GM19351 (cell line): ENCODE measurements around the gene AUTS2.

Experiments used
- ATAC-seq: cut with Tn5 transposase; IDR thresholded peaks from one replicate; pipeline ENCODE4 v1.9.1; 2021; ENCODE audit warnings: mild to moderate bottlenecking, moderate library complexity; ENCODE audit not compliant: unreplicated experiment

The AUTS2 gene

DNA sequence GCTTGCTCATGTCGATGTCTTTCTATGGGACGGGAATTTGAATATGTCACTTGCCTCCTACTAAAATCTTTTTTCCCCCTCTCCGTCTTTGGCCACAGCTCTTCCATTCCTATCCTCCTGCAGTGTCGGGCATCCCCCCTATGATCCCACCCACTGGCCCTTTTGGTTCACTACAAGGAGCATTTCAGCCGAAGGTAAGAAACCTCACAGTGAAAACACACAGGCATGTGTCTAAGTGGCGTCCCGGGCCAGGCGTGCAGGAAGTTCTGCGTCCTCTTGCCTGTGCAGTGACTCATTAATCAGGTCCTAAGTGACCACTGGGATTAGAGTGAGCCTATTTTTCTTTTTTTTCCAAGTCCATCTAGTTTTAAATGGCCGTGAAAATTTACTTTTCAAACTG, 1173.2 kb downstream of the AUTS2 start:
- no peak for ATAC-seq

- no peak for ATAC-seq
These were observed 1174.6 kb downstream of the AUTS2 start for GRCh38 chr7:70772891-70773290.

DNA sequence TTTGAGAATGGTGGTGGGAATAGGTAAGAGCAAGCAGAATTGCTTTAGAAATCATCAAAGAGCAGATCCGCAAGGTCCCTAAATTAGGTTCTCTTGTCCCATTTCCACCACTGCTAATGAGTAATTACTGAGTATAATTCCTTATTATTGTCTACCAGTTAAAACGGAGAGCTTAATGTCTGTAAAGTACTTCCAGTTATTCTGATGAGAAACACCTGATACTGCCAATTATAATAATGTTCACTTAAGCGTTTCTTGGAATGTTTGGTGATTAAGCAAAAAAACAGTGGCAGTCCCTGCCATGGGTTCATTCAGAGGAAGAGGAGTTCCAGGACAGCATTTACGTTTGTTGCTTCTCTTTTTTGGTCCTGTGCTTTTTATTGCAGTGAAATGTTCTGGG, 1175.1 kb downstream of the AUTS2 start:
- ATAC-seq, result no peak

- no peak for ATAC-seq
These were observed 1176.8 kb downstream of the AUTS2 start for GRCh38 chr7:70774950-70775527.

- peak; percentile 74 for ATAC-seq
These were observed 1177.4 kb downstream of the AUTS2 start for GRCh38 chr7:70775570-70776156.

GRCh38 chr7:70776627-70777101, 1178.4 kb downstream of the AUTS2 start:
- ATAC-seq, result peak; percentile 69

- ATAC-seq, result no peak
These were observed 1179.0 kb downstream of the AUTS2 start for GRCh38 chr7:70777251-70777650.

DNA sequence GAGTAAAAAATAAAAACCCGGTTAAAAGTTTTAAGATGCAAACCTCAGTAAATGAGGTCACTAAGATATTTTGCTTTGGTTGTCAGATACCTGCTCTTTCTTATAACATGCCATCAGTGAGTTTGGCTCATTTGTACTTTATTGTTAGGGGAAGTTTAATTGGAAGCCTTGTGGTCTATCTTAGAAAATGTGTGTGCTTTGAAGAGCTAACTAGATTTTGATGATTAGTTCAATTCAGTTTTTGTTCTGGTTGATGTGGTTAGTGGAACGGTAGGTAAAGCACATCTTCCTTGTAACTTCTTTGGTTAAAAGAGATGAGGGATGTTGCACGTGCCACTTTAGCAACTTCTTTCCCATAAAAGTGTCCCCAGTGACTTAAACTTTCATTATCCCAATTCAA, 1180.3 kb downstream of the AUTS2 start:
- no peak for ATAC-seq

DNA sequence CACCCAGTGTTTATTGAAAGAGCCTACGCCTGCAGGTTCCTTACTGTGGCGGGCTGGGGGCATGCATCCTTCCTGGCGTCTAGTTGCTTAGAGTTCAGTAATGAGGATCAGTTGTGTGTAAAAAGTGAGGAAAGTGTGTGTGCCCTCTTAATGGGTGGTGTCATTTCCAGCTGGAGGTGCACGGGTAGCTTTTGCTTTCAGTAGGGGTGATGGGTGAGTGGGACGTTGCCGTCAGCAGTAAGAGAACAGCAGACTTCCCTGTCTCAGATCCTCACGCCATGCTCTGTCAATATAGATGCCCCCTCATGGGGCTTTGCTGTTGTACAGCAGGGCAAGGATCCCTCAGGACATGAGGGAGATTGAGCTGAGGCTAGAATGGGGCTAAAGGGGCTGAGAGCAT, 1181.0 kb downstream of the AUTS2 start:
- ATAC-seq, result no peak

- no peak for ATAC-seq
These were observed 1183.6 kb downstream of the AUTS2 start for GRCh38 chr7:70781922-70782311.

- no peak for ATAC-seq
These were observed 1184.5 kb downstream of the AUTS2 start for GRCh38 chr7:70782796-70783195.

DNA sequence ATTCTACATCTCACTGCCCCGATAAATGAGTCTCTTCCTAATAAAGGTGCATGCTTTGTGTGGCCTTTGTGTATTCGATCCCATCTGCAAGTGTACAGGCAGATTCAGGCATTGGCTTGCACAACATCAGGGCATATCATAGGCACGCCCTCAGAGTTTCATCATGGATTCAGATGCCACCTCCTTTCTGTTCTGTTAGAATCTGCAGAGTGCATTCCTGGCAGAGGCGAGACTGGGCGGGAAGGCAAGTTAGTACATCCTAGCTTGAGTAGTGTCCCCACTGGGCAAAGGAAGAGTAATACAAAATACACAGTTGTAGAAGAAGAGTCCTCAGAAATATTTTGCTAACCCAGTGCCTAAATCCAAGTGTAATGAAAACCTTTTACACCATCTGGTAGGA, 1187.2 kb downstream of the AUTS2 start:
- ATAC-seq, result no peak

GRCh38 chr7:70786076-70786475, 1187.8 kb downstream of the AUTS2 start:
- no peak for ATAC-seq

GRCh38 chr7:70787286-70787685, 1189.0 kb downstream of the AUTS2 start:
- no peak for ATAC-seq

GRCh38 chr7:70787771-70788170, 1189.5 kb downstream of the AUTS2 start:
- no peak for ATAC-seq

DNA sequence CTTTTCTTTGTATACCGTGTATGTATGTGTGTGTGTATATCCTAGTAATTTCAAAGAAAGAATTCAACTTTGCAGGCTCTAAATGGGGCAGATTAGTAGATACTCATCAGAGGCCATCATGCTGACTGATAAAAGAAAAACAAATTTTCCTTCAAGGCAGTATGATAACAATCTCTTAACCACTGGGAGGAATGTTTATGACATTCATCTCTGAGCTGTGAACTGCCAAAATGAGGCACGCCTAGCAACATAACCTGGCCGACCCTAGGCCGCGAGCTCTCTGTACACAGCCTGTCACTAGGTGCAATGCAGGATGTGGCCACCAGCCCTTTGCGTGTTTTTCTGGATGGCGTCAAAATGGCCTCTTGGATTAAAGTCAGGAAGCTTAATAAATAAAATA, 1190.0 kb downstream of the AUTS2 start:
- ATAC-seq, result no peak

GRCh38 chr7:70789481-70790214, 1191.4 kb downstream of the AUTS2 start:
- ATAC-seq, result no peak

- ATAC-seq, result no peak
These were observed 1192.2 kb downstream of the AUTS2 start for GRCh38 chr7:70790215-70791073.

GRCh38 chr7:70791341-70791740, 1193.1 kb downstream of the AUTS2 start:
- no peak for ATAC-seq

DNA sequence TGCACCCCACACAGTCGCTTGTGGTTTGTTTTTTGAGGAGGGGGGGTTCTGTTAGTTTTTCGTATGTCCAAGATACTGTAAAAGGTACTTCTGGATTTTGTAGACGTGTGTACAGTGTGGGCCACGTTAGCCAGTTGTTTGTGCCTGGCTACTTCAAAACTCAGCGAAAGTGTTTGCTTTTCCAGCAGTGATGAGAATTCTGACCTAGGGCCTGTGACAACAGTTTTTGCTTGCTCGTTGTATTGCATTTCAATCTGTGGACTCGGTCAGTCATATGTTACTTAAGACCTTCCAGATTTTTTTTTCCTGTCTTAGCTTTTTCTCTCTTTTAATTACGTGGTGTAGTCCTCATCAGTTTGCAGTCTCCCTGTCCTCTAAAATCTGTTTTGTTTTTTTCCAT, 1194.8 kb downstream of the AUTS2 start:
- ATAC-seq, result no peak

DNA sequence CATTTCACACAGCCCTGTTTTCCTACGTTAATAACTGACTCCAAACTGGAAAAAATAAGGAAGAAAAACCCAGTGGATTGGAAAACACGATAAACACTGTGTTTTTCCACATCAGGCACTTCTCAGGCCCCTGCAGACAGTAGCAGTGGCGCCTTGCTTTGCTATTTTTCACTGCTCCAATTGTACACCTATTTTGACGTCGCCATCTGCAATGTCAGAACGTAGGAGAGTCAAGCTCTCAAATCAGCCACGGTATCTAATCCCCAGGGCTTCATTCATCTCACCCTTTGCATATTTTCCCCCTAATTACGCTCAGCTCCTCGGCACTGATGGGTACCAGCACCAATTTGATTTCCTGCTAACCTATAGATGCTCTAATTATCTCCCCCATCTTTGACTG, 1195.5 kb downstream of the AUTS2 start:
- ATAC-seq, result no peak
